GM10248 (cell line): ENCODE results near the gene IQCB1.
A peak's percentile ranks its signal among the peaks of the same experiment; 100 is the strongest.

ENCODE experiments used
- CTCF ChIA-PET: fragments of 300-600 bp; sonication (Branson Sonifier 250); formaldehyde crosslinking; extraction: SDS; loops from one replicate; lab custom pipeline; 2021; ENCODE audit warnings: antibody characterized with exemption; lab: Yijun Ruan, JAX
- POLR2A ChIA-PET: fragments of 350-650 bp; sonication (Branson Sonifier 250); formaldehyde crosslinking; extraction: SDS; loops from one replicate; lab custom pipeline; 2020; ENCODE audit warnings: antibody characterized with exemption; lab: Yijun Ruan, JAX
- DNase-seq: peaks from one replicate; pipeline ENCODE4 v3.0.0; 2012; ENCODE audit errors: extremely low spot score
- CTCF ChIP-seq: IDR thresholded peaks from 2 replicates; pipeline ENCODE4 v1.5.1; 2012; ENCODE audit warnings: mild to moderate bottlenecking, low read depth; ENCODE audit errors: extremely low read depth, missing control alignments, control extremely low read depth

Gene IQCB1

GRCh38 chr3:121735047-121735696 lies 99.7 kb downstream of the IQCB1 start:
- no peak for TF ChIP-seq CTCF
- ChIA-PET CTCF (interaction anchor here (1.1 to 2.4 kb wide), 4 partner anchors 8 to 24 kb away, joined by 3 to 9 read pairs (median 3); no protein-coding TSS in a partner anchor), POLR2A (interaction anchor here (0.6 kb wide), 1 partner anchor 10 kb away, joined by 4 read pairs; no protein-coding TSS in a partner anchor)
- DNase-seq, result peak; percentile 31

GRCh38 chr3:121730940-121731687 lies 103.7 kb downstream of the IQCB1 start:
- no peak for TF ChIP-seq CTCF
- ChIA-PET POLR2A (no interaction called here), CTCF (no interaction called here)
- no peak for DNase-seq

GRCh38 chr3:121724130-121724529 lies 110.7 kb downstream of the IQCB1 start:
- POLR2A ChIA-PET, result interaction anchor here (0.7 kb wide), 1 partner anchor 17 kb away, joined by 5 read pairs; no protein-coding TSS in a partner anchor
- peak; percentile 43 for DNase-seq
- no peak for TF ChIP-seq CTCF
- CTCF ChIA-PET, result interaction anchor here (1.0 to 2.3 kb wide), 4 partner anchors 15 to 271 kb away, joined by 3 to 7 read pairs (median 3); no protein-coding TSS in a partner anchor

- TF ChIP-seq CTCF, result no peak
- ChIA-PET CTCF (interaction anchor here (1.0 to 2.3 kb wide), 2 partner anchors 16 to 47 kb away, joined by 3 to 7 read pairs; no protein-coding TSS in a partner anchor), POLR2A (no interaction called here)
- DNase-seq, result no peak
Measured at GRCh38 chr3:121723485-121723884, 111.4 kb downstream of the IQCB1 start.

- CTCF ChIA-PET, result interaction anchor here (0.6 to 1.1 kb wide), 2 partner anchors 10 to 28 kb away, joined by 3 read pairs; no protein-coding TSS in a partner anchor
- no peak for TF ChIP-seq CTCF
- POLR2A ChIA-PET, result no interaction called here
- no peak for DNase-seq
Measured at GRCh38 chr3:121722411-121722810, 112.4 kb downstream of the IQCB1 start.

- POLR2A ChIA-PET, result no interaction called here
Measured at GRCh38 chr3:121720163-121720562, 114.7 kb downstream of the IQCB1 start.

More at GRCh38 chr3:121720163-121720562, 114.7 kb downstream of the IQCB1 start:
- CTCF ChIA-PET, result interaction anchor here (1.0 to 2.1 kb wide), 5 partner anchors 8 to 540 kb away, joined by 3 to 10 read pairs (median 3); no protein-coding TSS in a partner anchor
- DNase-seq, result no peak
- no peak for TF ChIP-seq CTCF
